GM12878 (cell line): ENCODE measurements around the gene C10orf105. TPM values are rescaled to one million over a fixed set of nuclear protein-coding genes. Genes with fewer than 3 reads are reported as not detected.
A peak's percentile ranks its signal among the peaks of the same experiment; 100 is the strongest.

Experiments
- ATAC-seq: fragments of 200-7000 bp; cut with Tn5 transposase; 3 replicates; pipeline ENCODE4 v1.9.1; 2020; ENCODE audit warnings: mild to moderate bottlenecking, moderate library complexity
- BruUV-seq: library from RNA; stranded (reverse); fragments of 400-500 nt; replicated peaks from 2 replicates; lab custom pipeline; 2021; lab: Mats Ljungman, UMichigan
- CTCF ChIA-PET: fragments of 300-600 bp; sonication (Branson Sonifier 250); formaldehyde crosslinking; extraction: SDS; loops from one replicate; lab custom pipeline; 2021; ENCODE audit warnings: inconsistent platforms; lab: Yijun Ruan, JAX
- POLR2A ChIA-PET: fragments of 350-600 bp; formaldehyde crosslinking; extraction: SDS; loops from one replicate; lab custom pipeline; 2021; ENCODE audit warnings: inconsistent platforms; lab: Charles Lee
- RAD21 ChIA-PET: fragments of 300-600 bp; sonication (Branson Sonifier 250); formaldehyde crosslinking; loops from one replicate; lab custom pipeline; 2023; ENCODE audit warnings: antibody characterized with exemption; ENCODE audit not compliant: unreplicated experiment; lab: Charles Lee
- SMC1A ChIA-PET: fragments of 300-600 bp; sonication (Branson Sonifier 250); formaldehyde crosslinking; loops from one replicate; lab custom pipeline; 2023; ENCODE audit not compliant: unreplicated experiment, uncharacterized antibody; lab: Charles Lee
- DNase-seq: peaks from one replicate; pipeline ENCODE4 v3.0.0-alpha.2; 2011; ENCODE audit warnings: low read depth, low spot score
- FAIRE-seq: peaks from 3 replicates; lab custom pipeline; 2011; peaks lifted over from hg19 to GRCh38; lab: Jason Lieb, UNC
- H2AFZ ChIP-seq: 2 replicates; pipeline ENCODE4 v1.6.0; 2011; ENCODE audit warnings: low read depth, low read length, control low read depth; ENCODE audit not compliant: control insufficient read depth
- H3K27ac ChIP-seq: 2 replicates; pipeline ENCODE4 v1.5.1; 2011; ENCODE audit warnings: control low read depth; ENCODE audit not compliant: control insufficient read depth, insufficient read depth
- H3K27me3 ChIP-seq, 2 experiments: replicated peaks in 1 of 2; 2 replicates each; pipeline versions ENCODE4 v1.6.0 to v1.6.1; 2011; ENCODE audit warnings: low read length in 1 of 2; ENCODE audit not compliant: control insufficient read depth in 2 of 2, insufficient read depth in 2 of 2
- H3K36me3 ChIP-seq, 2 experiments: 2 replicates each; pipeline ENCODE4 v1.5.1; 2011; ENCODE audit warnings: low read length in 1 of 2; ENCODE audit not compliant: control insufficient read depth in 2 of 2, insufficient read depth in 2 of 2
- H3K4me1 ChIP-seq: 2 replicates; pipeline ENCODE4 v1.6.1; 2011; ENCODE audit warnings: mild to moderate bottlenecking, low read length, moderate library complexity, mixed read lengths; ENCODE audit not compliant: control insufficient read depth, insufficient read depth
- H3K4me2 ChIP-seq: 2 replicates; pipeline ENCODE4 v1.6.0; 2011; ENCODE audit warnings: control low read depth; ENCODE audit not compliant: control insufficient read depth, insufficient read depth
- H3K4me3 ChIP-seq: fragments of 200-600 bp; sonication (generic); 2 replicates; pipeline ENCODE4 v1.5.1; 2016
- H3K79me2 ChIP-seq: 2 replicates; pipeline ENCODE4 v1.6.0; 2011; ENCODE audit warnings: low read length; ENCODE audit not compliant: control insufficient read depth, insufficient read depth
- H3K9ac ChIP-seq: 2 replicates; pipeline ENCODE4 v1.8.0; 2011; ENCODE audit warnings: low read length, control low read depth, mixed read lengths; ENCODE audit not compliant: control insufficient read depth, insufficient read depth
- H3K9me3 ChIP-seq: replicated peaks from 3 replicates; pipeline ENCODE4 v1.5.1; 2011; ENCODE audit warnings: mild to moderate bottlenecking, low read length; ENCODE audit not compliant: control insufficient read depth, insufficient read depth
- H4K20me1 ChIP-seq: 2 replicates; pipeline ENCODE4 v1.6.0; 2011; ENCODE audit not compliant: control insufficient read depth, insufficient read depth
- CBX3 ChIP-seq: fragments of 200-600 bp; sonication (generic); IDR thresholded peaks from 2 replicates; pipeline ENCODE4 v1.6.1; 2016; ENCODE audit warnings: low read depth, borderline replicate concordance
- CREM ChIP-seq: IDR thresholded peaks from 2 replicates; pipeline ENCODE4 v1.6.1; 2014; ENCODE audit warnings: antibody characterized with exemption, low read depth
- MEF2A ChIP-seq: IDR thresholded peaks from 2 replicates; pipeline ENCODE4 v1.6.1; 2011; ENCODE audit warnings: low read depth, mild to moderate bottlenecking, low read length, moderate library complexity; ENCODE audit not compliant: insufficient read depth
- MEF2B ChIP-seq: fragments of 450-650 bp; IDR thresholded peaks from 2 replicates; pipeline ENCODE4 v1.6.1; 2018; ENCODE audit warnings: mild to moderate bottlenecking, moderate library complexity; ENCODE audit not compliant: partially characterized antibody, poor library complexity, severe bottlenecking
- MYB ChIP-seq: fragments of 150-350 bp; IDR thresholded peaks from 2 replicates; pipeline ENCODE4 v1.6.1; 2014; ENCODE audit warnings: mild to moderate bottlenecking, low read depth, low read length, borderline replicate concordance
- NR2F1 ChIP-seq: fragments of 450-650 bp; conservative IDR thresholded peaks from 2 replicates; pipeline ENCODE4 v1.6.1; 2017; ENCODE audit warnings: mild to moderate bottlenecking
- RBBP5 ChIP-seq: fragments of 200-600 bp; sonication (generic); conservative IDR thresholded peaks from 2 replicates; pipeline ENCODE4 v1.6.1; 2016
- RUNX3 ChIP-seq: IDR thresholded peaks from 2 replicates; pipeline ENCODE4 v1.6.1; 2012; ENCODE audit warnings: low read length, inconsistent platforms
- SMAD5 ChIP-seq: IDR thresholded peaks from 2 replicates; pipeline ENCODE4 v1.6.1; 2016; ENCODE audit warnings: antibody characterized with exemption, low read depth
- SUPT20H ChIP-seq: IDR thresholded peaks from 2 replicates; pipeline ENCODE4 v1.6.1; 2011; ENCODE audit warnings: low read depth, mild to moderate bottlenecking, low read length, moderate library complexity, borderline replicate concordance; ENCODE audit not compliant: control insufficient read depth
- TBL1XR1 ChIP-seq: IDR thresholded peaks from 2 replicates; pipeline ENCODE4 v1.6.1; 2012; ENCODE audit warnings: low read depth, low read length, improper control_type of control experiment
- WGBS: methylation state at CpG from one replicate; pipeline ENCODE4 v1.1.6; 2016; ENCODE audit warnings: low lambda C conversion rate; ENCODE audit not compliant: insufficient replicate concordance, insufficient coverage; ENCODE audit errors: missing lambda C conversion rate; 5-methylcytosine and 5-hydroxymethylcytosine counted together
- in situ Hi-C: fragments of 300-500 bp; cut with MboI; formaldehyde crosslinking; loops from 9 replicates; pipeline ENCODE4 v1.14.3; 2018; ENCODE audit warnings: mixed read lengths
- intact Hi-C: fragments of 100-400 bp; cut with micrococcal nuclease; formaldehyde crosslinking; loops from one replicate; pipeline ENCODE4 v1.14.2; 2022; ENCODE audit not compliant: unreplicated experiment
- polyA plus RNA-seq, 11 experiments: library from polyadenylated mRNA; depleted of rRNA in 4 of 11; unstranded in 6 of 11; stranded (reverse) in 5 of 11; fragments of >200 nt; fragmentation: Nextera tagmentation in 4 of 11; fragmentation: Illumina TruSeq in 1 of 11; extraction: Ambion mirVana in 4 of 11; extraction: Trizol in 1 of 11; gene quantifications; 1 replicate in 1 of 11; 2 replicates in 10 of 11; pipeline versions ENCODE4 v1.2.1 to v1.2.3, GENCODE V29; 2011 to 2016; ENCODE audit warnings: inconsistent platforms in 2 of 11, missing spikeins in 2 of 11, low read depth in 1 of 11
- total RNA-seq, 4 experiments: library from RNA; depleted of rRNA in 3 of 4; stranded (reverse); fragments of >200 nt in 3 of 4; fragmentation: Illumina TruSeq in 1 of 4; extraction: Trizol in 1 of 4; gene quantifications; 2 replicates each; pipeline versions ENCODE4 v1.2.1 to v1.2.3, GENCODE V29; 2013 to 2021
- TF ChIP-seq, protein P1 (sequence below): IDR thresholded peaks from 2 replicates; pipeline ENCODE4 v1.6.1; 2012; ENCODE audit warnings: low read depth, low read length, improper control_type of control experiment
- TF ChIP-seq, protein P2 (sequence below): fragments of 450-650 bp; IDR thresholded peaks from 2 replicates; pipeline ENCODE4 v1.6.1; 2017; ENCODE audit warnings: mild to moderate bottlenecking

C10orf105 gene
- total and polyA plus RNA-seq, 10 of the 15 experiments (the other 5 are each of a cell fraction or from before 2014, with no cell fraction given) = 0.04 to 0.06 (median 0.05) TPM; not detected in 7

DNA sequence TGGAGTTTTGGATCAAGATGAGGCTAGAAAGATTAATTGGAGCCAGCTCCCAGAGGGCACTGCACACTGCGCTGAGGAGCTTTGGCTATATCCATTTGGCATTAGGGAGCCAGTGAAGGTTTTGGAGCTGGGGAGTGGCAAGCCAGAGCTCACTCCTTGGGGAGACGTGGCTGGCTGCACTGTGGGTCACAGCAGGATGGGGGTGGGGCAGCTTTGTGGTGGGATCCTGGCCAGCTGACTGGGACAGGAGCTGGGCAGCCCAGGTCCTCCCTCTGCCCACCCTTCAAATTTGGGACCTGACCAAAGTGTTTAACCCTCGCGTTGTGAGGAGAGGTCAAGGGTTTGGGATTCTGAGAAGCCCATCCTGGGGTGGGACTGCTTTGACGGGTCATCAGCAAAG is 5.0 kb downstream of the C10orf105 start:
- peak overlapping the region; percentile 40 for H3K4me2 ChIP-seq
- DNase-seq (no peak), FAIRE-seq (no peak), ATAC-seq (no peak)
- CTCF ChIA-PET = interaction anchor here (1.3 to 2.0 kb wide), 5 partner anchors 9 to 411 kb away, joined by 3 to 7 read pairs (median 4); partner anchors contain the start of gene VSIR
- 60% methylated on average over 5 of the region's 5 CpGs for WGBS
- H3K9ac ChIP-seq = no peak overlapping the region
- SMC1A ChIA-PET = interaction anchor here (1.1 kb wide), 1 partner anchor 8 kb away, joined by 3 read pairs; no protein-coding TSS in a partner anchor
- BruUV-seq = no TSS peak
- no peaks in the 10 kb centered on the region for H3K36me3 ChIP-seq
- intact Hi-C loops = no loop called here
- no peaks in the 10 kb centered on the region for H4K20me1 ChIP-seq
- in situ Hi-C loops = no loop called here
- POLR2A ChIA-PET = no interaction called here
- H3K4me3 ChIP-seq = no peak overlapping the region
- TF ChIP-seq, protein P1, sequence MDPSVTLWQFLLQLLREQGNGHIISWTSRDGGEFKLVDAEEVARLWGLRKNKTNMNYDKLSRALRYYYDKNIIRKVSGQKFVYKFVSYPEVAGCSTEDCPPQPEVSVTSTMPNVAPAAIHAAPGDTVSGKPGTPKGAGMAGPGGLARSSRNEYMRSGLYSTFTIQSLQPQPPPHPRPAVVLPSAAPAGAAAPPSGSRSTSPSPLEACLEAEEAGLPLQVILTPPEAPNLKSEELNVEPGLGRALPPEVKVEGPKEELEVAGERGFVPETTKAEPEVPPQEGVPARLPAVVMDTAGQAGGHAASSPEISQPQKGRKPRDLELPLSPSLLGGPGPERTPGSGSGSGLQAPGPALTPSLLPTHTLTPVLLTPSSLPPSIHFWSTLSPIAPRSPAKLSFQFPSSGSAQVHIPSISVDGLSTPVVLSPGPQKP = no peak
- TF ChIP-seq CBX3 = no peak
- TF ChIP-seq SUPT20H = no peak
- no peak for TF ChIP-seq RUNX3
- no peak for TF ChIP-seq RBBP5
- TF ChIP-seq, protein P2, sequence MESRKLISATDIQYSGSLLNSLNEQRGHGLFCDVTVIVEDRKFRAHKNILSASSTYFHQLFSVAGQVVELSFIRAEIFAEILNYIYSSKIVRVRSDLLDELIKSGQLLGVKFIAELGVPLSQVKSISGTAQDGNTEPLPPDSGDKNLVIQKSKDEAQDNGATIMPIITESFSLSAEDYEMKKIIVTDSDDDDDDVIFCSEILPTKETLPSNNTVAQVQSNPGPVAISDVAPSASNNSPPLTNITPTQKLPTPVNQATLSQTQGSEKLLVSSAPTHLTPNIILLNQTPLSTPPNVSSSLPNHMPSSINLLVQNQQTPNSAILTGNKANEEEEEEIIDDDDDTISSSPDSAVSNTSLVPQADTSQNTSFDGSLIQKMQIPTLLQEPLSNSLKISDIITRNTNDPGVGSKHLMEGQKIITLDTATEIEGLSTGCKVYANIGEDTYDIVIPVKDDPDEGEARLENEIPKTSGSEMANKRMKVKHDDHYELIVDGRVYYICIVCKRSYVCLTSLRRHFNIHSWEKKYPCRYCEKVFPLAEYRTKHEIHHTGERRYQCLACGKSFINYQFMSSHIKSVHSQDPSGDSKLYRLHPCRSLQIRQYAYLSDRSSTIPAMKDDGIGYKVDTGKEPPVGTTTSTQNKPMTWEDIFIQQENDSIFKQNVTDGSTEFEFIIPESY = no peak
- TF ChIP-seq TBL1XR1 = no peak
- no peak for TF ChIP-seq MEF2A
- no peak for TF ChIP-seq MEF2B
- no peak for TF ChIP-seq MYB
- no peak for TF ChIP-seq NR2F1
- TF ChIP-seq SMAD5 = no peak
- TF ChIP-seq CREM = no peak
- peaks cover 26% of the 10 kb centered on the region for H3K4me1 ChIP-seq
- no peaks in the 10 kb centered on the region for H3K9me3 ChIP-seq
- no peak overlapping the region for H3K27ac ChIP-seq
- H2AFZ ChIP-seq = no peak overlapping the region
- no peaks in the 10 kb centered on the region for H3K79me2 ChIP-seq
- RAD21 ChIA-PET = no interaction called here
- no peaks in the 10 kb centered on the region for H3K27me3 ChIP-seq
